GM12875 (cell line): ENCODE results near the gene RNF157.

Source experiments
- H3K4me3 ChIP-seq: one replicate; pipeline ENCODE4 v1.5.1; 2011; ENCODE audit warnings: low read depth, low read length, control low read depth
- CTCF ChIP-seq: IDR thresholded peaks from 2 replicates; pipeline ENCODE4 v1.5.1; 2011; ENCODE audit warnings: low read depth, mild to moderate bottlenecking, control low read depth, inconsistent platforms, low read length, moderate library complexity, borderline replicate concordance; ENCODE audit not compliant: insufficient read depth

Gene RNF157

GRCh38 chr17:76148015-76148326, 92.3 kb downstream of the RNF157 start:
- H3K4me3 ChIP-seq = no peak overlapping the region
- no peak for TF ChIP-seq CTCF

- no peak for TF ChIP-seq CTCF
- H3K4me3 ChIP-seq = no peak overlapping the region
Measured at GRCh38 chr17:76147211-76148014, 92.9 kb downstream of the RNF157 start.

GRCh38 chr17:76146053-76146851, 94.0 kb downstream of the RNF157 start:
- no peak overlapping the region for H3K4me3 ChIP-seq
- TF ChIP-seq CTCF = no peak

GRCh38 chr17:76145231-76146052, 94.9 kb downstream of the RNF157 start:
- H3K4me3 ChIP-seq = no peak overlapping the region
- TF ChIP-seq CTCF = no peak

- TF ChIP-seq CTCF = no peak
- no peak overlapping the region for H3K4me3 ChIP-seq
Measured at GRCh38 chr17:76142585-76143041, 97.7 kb downstream of the RNF157 start.

- no peak overlapping the region for H3K4me3 ChIP-seq
- TF ChIP-seq CTCF = no peak
Measured at GRCh38 chr17:76142039-76142584, 98.2 kb downstream of the RNF157 start.
